Endothelial cell of umbilical vein (primary cell): ENCODE measurements around the gene DHX15. TPM values are rescaled to one million over a fixed set of nuclear protein-coding genes. Genes with fewer than 3 reads are reported as not detected.
A peak's percentile ranks its signal among the peaks of the same experiment; 100 is the strongest.

Source experiments
- BruUV-seq: library from RNA; stranded (reverse); fragments of 400-500 nt; replicated peaks from 2 replicates; lab custom pipeline; 2021; lab: Mats Ljungman, UMichigan
- CTCF ChIA-PET: fragments of 300-600, 350-600 bp; sonication (Branson Sonifier 250); formaldehyde crosslinking; loops from one replicate; lab custom pipeline; 2021; ENCODE audit warnings: antibody characterized with exemption, inconsistent platforms; lab: Charles Lee
- POLR2A ChIA-PET: fragments of 300-600, 350-600 bp; sonication (Branson Sonifier 250); formaldehyde crosslinking; loops from one replicate; lab custom pipeline; 2021; ENCODE audit warnings: antibody characterized with exemption, inconsistent platforms; lab: Charles Lee
- DNase-seq: peaks from one replicate; pipeline ENCODE4 v3.0.0-alpha.2; 2011; ENCODE audit warnings: low read depth, low spot score
- FAIRE-seq: peaks from 2 replicates; lab custom pipeline; 2011; peaks lifted over from hg19 to GRCh38; lab: Jason Lieb, UNC
- H2AFZ ChIP-seq: 2 replicates; pipeline ENCODE4 v1.6.0; 2012; ENCODE audit warnings: low read depth, low read length, control low read depth, inconsistent platforms
- H3K27ac ChIP-seq: 2 replicates; pipeline ENCODE4 v1.5.1; 2011; ENCODE audit warnings: low read depth, mild to moderate bottlenecking, control low read depth, low read length, moderate library complexity; ENCODE audit not compliant: insufficient read depth
- H3K27me3 ChIP-seq, 2 experiments: 2 replicates each; pipeline versions ENCODE4 v1.6.0 to v1.6.1; 2011; ENCODE audit warnings: low read length in 2 of 2, mixed read lengths in 1 of 2; ENCODE audit not compliant: control insufficient read depth in 2 of 2, insufficient read depth in 2 of 2
- H3K36me3 ChIP-seq, 2 experiments: 2 replicates in 1 of 2; 3 replicates in 1 of 2; pipeline ENCODE4 v1.5.1; 2011; ENCODE audit warnings: low read length in 2 of 2, mild to moderate bottlenecking in 1 of 2, moderate library complexity in 1 of 2; ENCODE audit not compliant: control insufficient read depth in 2 of 2, insufficient read depth in 2 of 2; ENCODE audit errors: extremely low read depth in 1 of 2
- H3K4me1 ChIP-seq: 3 replicates; pipeline ENCODE4 v1.5.1; 2011; ENCODE audit warnings: mild to moderate bottlenecking, low read length; ENCODE audit not compliant: control insufficient read depth, insufficient read depth; ENCODE audit errors: extremely low read depth
- H3K4me2 ChIP-seq: 2 replicates; pipeline ENCODE4 v1.6.1; 2011; ENCODE audit warnings: low read length, control low read depth, mixed read lengths; ENCODE audit not compliant: insufficient read depth
- H3K4me3 ChIP-seq, 3 experiments: fragments of 200-600 bp in 1 of 3; sonication (generic), shearing (Covaris generic) in 1 of 3; replicated peaks in 1 of 3; 2 replicates each; pipeline ENCODE4 v1.5.1; 2011 to 2016; ENCODE audit warnings: control low read depth in 3 of 3, low read length in 3 of 3, mild to moderate bottlenecking in 2 of 3, inconsistent platforms in 1 of 3, low read depth in 1 of 3, moderate library complexity in 1 of 3; ENCODE audit not compliant: insufficient read depth in 1 of 3
- H3K79me2 ChIP-seq: 2 replicates; pipeline ENCODE4 v1.6.0; 2012; ENCODE audit warnings: low read length, inconsistent platforms; ENCODE audit not compliant: control insufficient read depth, insufficient read depth
- H3K9ac ChIP-seq: replicated peaks from 2 replicates; pipeline ENCODE3; 2011; ENCODE audit warnings: low read length, control low read depth; ENCODE audit not compliant: insufficient read depth; ENCODE audit errors: extremely low read depth
- H3K9me1 ChIP-seq: replicated peaks from 3 replicates; pipeline ENCODE4 v1.6.0; 2011; ENCODE audit warnings: mild to moderate bottlenecking, low read length; ENCODE audit not compliant: control insufficient read depth, insufficient read depth; ENCODE audit errors: extremely low read depth
- H3K9me3 ChIP-seq: replicated peaks from 2 replicates; pipeline ENCODE4 v1.5.1; 2012; ENCODE audit warnings: low read length, inconsistent platforms; ENCODE audit not compliant: control insufficient read depth, insufficient read depth
- H4K20me1 ChIP-seq: replicated peaks from 2 replicates; pipeline ENCODE3; 2011; ENCODE audit warnings: mild to moderate bottlenecking, low read length; ENCODE audit not compliant: control insufficient read depth, insufficient read depth; ENCODE audit errors: extremely low read depth
- CTCF ChIP-seq, 2 donors: IDR thresholded peaks; 1 replicate in 1 of 2; 2 replicates in 1 of 2; pipeline ENCODE4 v1.5.1; 2011; ENCODE audit warnings: low read length in 2 of 2, mild to moderate bottlenecking in 2 of 2, moderate library complexity in 2 of 2, control low read depth in 1 of 2, inconsistent platforms in 1 of 2, low read depth in 1 of 2; ENCODE audit not compliant: insufficient read depth in 1 of 2; ENCODE audit errors: extremely low read depth in 1 of 2
- EZH2 ChIP-seq: IDR thresholded peaks from 2 replicates; pipeline ENCODE4 v1.6.1; 2012; ENCODE audit warnings: borderline replicate concordance, low read depth, mild to moderate bottlenecking, moderate library complexity, low read length, inconsistent platforms; ENCODE audit not compliant: severe bottlenecking
- FOS ChIP-seq: IDR thresholded peaks from 2 replicates; pipeline ENCODE4 v1.6.1; 2011; ENCODE audit warnings: mild to moderate bottlenecking, low read length, moderate library complexity, borderline replicate concordance; ENCODE audit not compliant: insufficient read depth
- GATA2 ChIP-seq: IDR thresholded peaks from 2 replicates; pipeline ENCODE4 v1.7.0; 2011; ENCODE audit warnings: low read depth, mild to moderate bottlenecking, moderate library complexity, mixed read lengths, low read length; ENCODE audit not compliant: insufficient read length, insufficient read depth
- JUN ChIP-seq: IDR thresholded peaks from 2 replicates; pipeline ENCODE4 v1.6.1; 2011; ENCODE audit warnings: borderline replicate concordance, low read depth; ENCODE audit not compliant: insufficient read length, insufficient read depth
- MAX ChIP-seq: IDR thresholded peaks from 2 replicates; pipeline ENCODE4 v1.6.1; 2011; ENCODE audit not compliant: insufficient read depth, insufficient read length
- MYC ChIP-seq: IDR thresholded peaks from one replicate; pipeline ENCODE4 v1.6.1; 2011; ENCODE audit warnings: mild to moderate bottlenecking, low read depth, low read length
- POLR2A ChIP-seq: IDR thresholded peaks from 2 replicates; pipeline ENCODE4 v1.6.1; 2012; ENCODE audit warnings: low read depth, mild to moderate bottlenecking, control low read depth, low read length
- POLR2AphosphoS5 ChIP-seq: IDR thresholded peaks from 2 replicates; pipeline ENCODE4 v1.6.1; 2012; ENCODE audit warnings: low read depth, mild to moderate bottlenecking, control low read depth, low read length, moderate library complexity; ENCODE audit not compliant: insufficient read depth
- dilution Hi-C: fragments of 300-500 bp; cut with MboI; formaldehyde crosslinking; loops from one replicate; pipeline ENCODE4 v1.15.0; 2019; ENCODE audit warnings: low sequenced_read_pairs; ENCODE audit not compliant: extremely low pct_ligation_motif_present
- intact Hi-C: fragments of 100-400 bp; cut with micrococcal nuclease; formaldehyde crosslinking; loops from one replicate; pipeline ENCODE4 v1.10.0; 2022
- polyA plus RNA-seq, 4 experiments: library from polyadenylated mRNA; depleted of rRNA in 3 of 4; stranded (reverse) in 3 of 4; unstranded in 1 of 4; fragments of >200 nt; gene quantifications; 2 replicates each; pipeline versions ENCODE4 v1.2.1 to v1.2.3, GENCODE V29; 2011 to 2012; ENCODE audit warnings: missing spikeins in 1 of 4
- total RNA-seq: library from RNA; stranded (reverse); gene quantifications from 2 replicates; pipeline ENCODE4 v1.2.3, GENCODE V29; 2021

Gene DHX15
- total and polyA plus RNA-seq, 2 donors (not counting 3 experiments of a cell fraction or from before 2014, with no cell fraction given) = 72.3 to 152 TPM

GRCh38 chr4:24559889-24560288 lies 24.5 kb downstream of the DHX15 start:
- Histone ChIP-seq H3K27ac (no peak overlapping the region), H3K9me3 (no peaks in the 10 kb centered on the region), H3K9me1 (no peaks in the 10 kb centered on the region), H3K27me3 (no peaks in the 10 kb centered on the region), H3K4me2 (peak overlapping the region; percentile 2), H2AFZ (no peak overlapping the region), H4K20me1 (peaks cover 43% of the 10 kb centered on the region), H3K36me3 (peaks cover 2 to 4% of the 10 kb centered on the region in 2 experiments), H3K4me1 (peaks cover 14% of the 10 kb centered on the region), H3K79me2 (peaks cover 98% of the 10 kb centered on the region), H3K9ac (no peak overlapping the region), H3K4me3 (no peak overlapping the region)
- no TSS peak for BruUV-seq
- DNase-seq = no peak
- TF ChIP-seq POLR2A = no peak
- no peak for TF ChIP-seq JUN
- intact Hi-C loops = loop anchor here (2.0 to 10.0 kb wide), 2 partner anchors 23 to 355 kb away; partner anchors contain the start of gene CCDC149
- POLR2A ChIA-PET = no interaction called here
- CTCF ChIA-PET = interaction anchor here (1.3 to 7.1 kb wide), 2 partner anchors 9 to 25 kb away, joined by 5 to 58 read pairs; partner anchors contain the start of gene DHX15
- dilution Hi-C loops = no loop called here
- no peak for FAIRE-seq

- DNase-seq = no peak
- FAIRE-seq = no peak
- H3K79me2 ChIP-seq = peaks cover 97% of the 10 kb centered on the region
- CTCF ChIA-PET = interaction anchor here (0.7 to 7.1 kb wide), 6 partner anchors 8 to 581 kb away, joined by 3 to 58 read pairs (median 4); partner anchors contain the start of gene DHX15
- peaks cover 14% of the 10 kb centered on the region for H3K4me1 ChIP-seq
- no peaks in the 10 kb centered on the region for H3K9me1 ChIP-seq
- TF ChIP-seq MYC (no peak), POLR2AphosphoS5 (no peak), GATA2 (no peak), CTCF (IDR thresholded peaks at IDR 0.05; ENCODE audit: extremely low read depth in 1 of 2, insufficient read depth in 1 of 2, low read depth in 1 of 2, low read length in 2 of 2) (no peak), EZH2 (no peak), POLR2A (no peak), MAX (no peak), JUN (no peak), FOS (no peak)
- H3K9ac ChIP-seq = no peak overlapping the region
- BruUV-seq = no TSS peak
- peaks cover 2 to 4% of the 10 kb centered on the region in 2 experiments for H3K36me3 ChIP-seq
- no peaks in the 10 kb centered on the region for H3K27me3 ChIP-seq
- H3K9me3 ChIP-seq = no peaks in the 10 kb centered on the region
- no peak overlapping the region for H3K4me3 ChIP-seq
- H3K27ac ChIP-seq = no peak overlapping the region
- dilution Hi-C loops = no loop called here
- POLR2A ChIA-PET = interaction anchor here (0.7 kb wide), 1 partner anchor 1261 kb away, joined by 7 read pairs; no protein-coding TSS in a partner anchor
- intact Hi-C loops = loop anchor here (2.0 to 10.0 kb wide), 2 partner anchors 24 to 356 kb away; partner anchors contain the start of gene CCDC149
- H2AFZ ChIP-seq = no peak overlapping the region
- H4K20me1 ChIP-seq = peaks cover 44% of the 10 kb centered on the region
- H3K4me2 ChIP-seq = peak overlapping the region; percentile 2
Observed at GRCh38 chr4:24559032-24559821, 25.1 kb downstream of the DHX15 start.
